ENCODE data around the gene TBXAS1.

DNA sequence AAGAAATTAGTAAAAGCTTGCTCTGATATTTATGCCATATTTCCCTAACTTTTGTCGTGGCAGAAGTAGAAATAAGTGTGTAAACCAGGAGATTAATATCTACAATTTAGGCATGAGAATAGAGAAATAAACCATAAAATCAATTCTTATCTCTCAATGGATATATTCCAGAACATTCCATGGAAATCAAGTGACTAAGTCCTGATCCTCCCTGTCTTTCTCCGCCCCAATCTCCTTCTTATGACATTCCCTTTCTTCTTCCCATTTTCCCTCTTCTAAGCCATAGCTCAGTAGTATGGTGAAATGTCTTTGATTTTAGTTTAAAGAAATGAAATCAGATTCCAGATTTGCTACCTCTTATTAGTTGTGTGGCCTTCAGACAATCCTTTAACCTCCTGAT, 88.8 kb downstream of the TBXAS1 start:
- TF ChIP-seq, protein P1, sequence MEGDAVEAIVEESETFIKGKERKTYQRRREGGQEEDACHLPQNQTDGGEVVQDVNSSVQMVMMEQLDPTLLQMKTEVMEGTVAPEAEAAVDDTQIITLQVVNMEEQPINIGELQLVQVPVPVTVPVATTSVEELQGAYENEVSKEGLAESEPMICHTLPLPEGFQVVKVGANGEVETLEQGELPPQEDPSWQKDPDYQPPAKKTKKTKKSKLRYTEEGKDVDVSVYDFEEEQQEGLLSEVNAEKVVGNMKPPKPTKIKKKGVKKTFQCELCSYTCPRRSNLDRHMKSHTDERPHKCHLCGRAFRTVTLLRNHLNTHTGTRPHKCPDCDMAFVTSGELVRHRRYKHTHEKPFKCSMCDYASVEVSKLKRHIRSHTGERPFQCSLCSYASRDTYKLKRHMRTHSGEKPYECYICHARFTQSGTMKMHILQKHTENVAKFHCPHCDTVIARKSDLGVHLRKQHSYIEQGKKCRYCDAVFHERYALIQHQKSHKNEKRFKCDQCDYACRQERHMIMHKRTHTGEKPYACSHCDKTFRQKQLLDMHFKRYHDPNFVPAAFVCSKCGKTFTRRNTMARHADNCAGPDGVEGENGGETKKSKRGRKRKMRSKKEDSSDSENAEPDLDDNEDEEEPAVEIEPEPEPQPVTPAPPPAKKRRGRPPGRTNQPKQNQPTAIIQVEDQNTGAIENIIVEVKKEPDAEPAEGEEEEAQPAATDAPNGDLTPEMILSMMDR (IDR thresholded peaks at IDR 0.05; ENCODE audit: low read depth, low read length, missing input control) = no peak
- TF ChIP-seq FOXA1 (IDR thresholded peaks at IDR 0.05) (no peak), GABPA (IDR thresholded peaks at IDR 0.05 in 1 of 2, conservative IDR thresholded peaks at IDR 0.05 in 1 of 2) (no peak), EGR1 (IDR thresholded peaks at IDR 0.05; ENCODE audit: low read depth in 2 of 2) (no peak), RAD21 (IDR thresholded peaks at IDR 0.05) (no peak), SP1 (IDR thresholded peaks at IDR 0.05) (no peak), FOXA2 (IDR thresholded peaks at IDR 0.05) (no peak), YY1 (IDR thresholded peaks at IDR 0.05) (no peak), TAF1 (conservative IDR thresholded peaks at IDR 0.05) (no peak), RXRA (IDR thresholded peaks at IDR 0.05) (no peak)
- TF ChIP-seq, protein P2, sequence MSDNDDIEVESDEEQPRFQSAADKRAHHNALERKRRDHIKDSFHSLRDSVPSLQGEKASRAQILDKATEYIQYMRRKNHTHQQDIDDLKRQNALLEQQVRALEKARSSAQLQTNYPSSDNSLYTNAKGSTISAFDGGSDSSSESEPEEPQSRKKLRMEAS (IDR thresholded peaks at IDR 0.05) = no peak
- TF ChIP-seq, protein P3, sequence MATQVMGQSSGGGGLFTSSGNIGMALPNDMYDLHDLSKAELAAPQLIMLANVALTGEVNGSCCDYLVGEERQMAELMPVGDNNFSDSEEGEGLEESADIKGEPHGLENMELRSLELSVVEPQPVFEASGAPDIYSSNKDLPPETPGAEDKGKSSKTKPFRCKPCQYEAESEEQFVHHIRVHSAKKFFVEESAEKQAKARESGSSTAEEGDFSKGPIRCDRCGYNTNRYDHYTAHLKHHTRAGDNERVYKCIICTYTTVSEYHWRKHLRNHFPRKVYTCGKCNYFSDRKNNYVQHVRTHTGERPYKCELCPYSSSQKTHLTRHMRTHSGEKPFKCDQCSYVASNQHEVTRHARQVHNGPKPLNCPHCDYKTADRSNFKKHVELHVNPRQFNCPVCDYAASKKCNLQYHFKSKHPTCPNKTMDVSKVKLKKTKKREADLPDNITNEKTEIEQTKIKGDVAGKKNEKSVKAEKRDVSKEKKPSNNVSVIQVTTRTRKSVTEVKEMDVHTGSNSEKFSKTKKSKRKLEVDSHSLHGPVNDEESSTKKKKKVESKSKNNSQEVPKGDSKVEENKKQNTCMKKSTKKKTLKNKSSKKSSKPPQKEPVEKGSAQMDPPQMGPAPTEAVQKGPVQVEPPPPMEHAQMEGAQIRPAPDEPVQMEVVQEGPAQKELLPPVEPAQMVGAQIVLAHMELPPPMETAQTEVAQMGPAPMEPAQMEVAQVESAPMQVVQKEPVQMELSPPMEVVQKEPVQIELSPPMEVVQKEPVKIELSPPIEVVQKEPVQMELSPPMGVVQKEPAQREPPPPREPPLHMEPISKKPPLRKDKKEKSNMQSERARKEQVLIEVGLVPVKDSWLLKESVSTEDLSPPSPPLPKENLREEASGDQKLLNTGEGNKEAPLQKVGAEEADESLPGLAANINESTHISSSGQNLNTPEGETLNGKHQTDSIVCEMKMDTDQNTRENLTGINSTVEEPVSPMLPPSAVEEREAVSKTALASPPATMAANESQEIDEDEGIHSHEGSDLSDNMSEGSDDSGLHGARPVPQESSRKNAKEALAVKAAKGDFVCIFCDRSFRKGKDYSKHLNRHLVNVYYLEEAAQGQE (IDR thresholded peaks at IDR 0.05) = no peak
- TF ChIP-seq, protein P4, sequence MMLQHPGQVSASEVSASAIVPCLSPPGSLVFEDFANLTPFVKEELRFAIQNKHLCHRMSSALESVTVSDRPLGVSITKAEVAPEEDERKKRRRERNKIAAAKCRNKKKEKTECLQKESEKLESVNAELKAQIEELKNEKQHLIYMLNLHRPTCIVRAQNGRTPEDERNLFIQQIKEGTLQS (IDR thresholded peaks at IDR 0.05) = no peak
- TF ChIP-seq, protein P5, sequence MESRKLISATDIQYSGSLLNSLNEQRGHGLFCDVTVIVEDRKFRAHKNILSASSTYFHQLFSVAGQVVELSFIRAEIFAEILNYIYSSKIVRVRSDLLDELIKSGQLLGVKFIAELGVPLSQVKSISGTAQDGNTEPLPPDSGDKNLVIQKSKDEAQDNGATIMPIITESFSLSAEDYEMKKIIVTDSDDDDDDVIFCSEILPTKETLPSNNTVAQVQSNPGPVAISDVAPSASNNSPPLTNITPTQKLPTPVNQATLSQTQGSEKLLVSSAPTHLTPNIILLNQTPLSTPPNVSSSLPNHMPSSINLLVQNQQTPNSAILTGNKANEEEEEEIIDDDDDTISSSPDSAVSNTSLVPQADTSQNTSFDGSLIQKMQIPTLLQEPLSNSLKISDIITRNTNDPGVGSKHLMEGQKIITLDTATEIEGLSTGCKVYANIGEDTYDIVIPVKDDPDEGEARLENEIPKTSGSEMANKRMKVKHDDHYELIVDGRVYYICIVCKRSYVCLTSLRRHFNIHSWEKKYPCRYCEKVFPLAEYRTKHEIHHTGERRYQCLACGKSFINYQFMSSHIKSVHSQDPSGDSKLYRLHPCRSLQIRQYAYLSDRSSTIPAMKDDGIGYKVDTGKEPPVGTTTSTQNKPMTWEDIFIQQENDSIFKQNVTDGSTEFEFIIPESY (IDR thresholded peaks at IDR 0.05) = no peak

Measured in liver (tissue), 3 donors.